BE2C (cell line): ENCODE results near the gene MGMT.

Experiments used
- DNase-seq: peaks from one replicate; pipeline ENCODE4 v3.0.0-alpha.2; 2020
- H3K27me3 ChIP-seq: fragments of 250-450 bp; sonication (Bioruptor Pico); 2 replicates; pipeline ENCODE4 v1.5.1; 2020; ENCODE audit warnings: mild to moderate bottlenecking
- H3K36me3 ChIP-seq: fragments of 250-450 bp; sonication (Bioruptor Pico); 2 replicates; pipeline ENCODE4 v1.5.1; 2020; ENCODE audit warnings: mild to moderate bottlenecking
- H3K4me1 ChIP-seq: fragments of 250-450 bp; sonication (Bioruptor Pico); 2 replicates; pipeline ENCODE4 v1.5.1; 2020
- H3K4me3 ChIP-seq: 2 replicates; pipeline ENCODE4 v1.5.1; 2011; ENCODE audit warnings: low read depth, low read length
- H3K9me3 ChIP-seq: fragments of 250-450 bp; sonication (Bioruptor Pico); 2 replicates; pipeline ENCODE4 v1.5.1; 2020
- CTCF ChIP-seq: IDR thresholded peaks from 2 replicates; pipeline ENCODE4 v1.5.1; 2012; ENCODE audit warnings: mild to moderate bottlenecking, low read depth, low read length

MGMT gene

GRCh38 chr10:129532838-129533237 lies 65.8 kb downstream of the MGMT start:
- no peak overlapping the region for H3K4me3 ChIP-seq
- H3K27me3 ChIP-seq = no peaks in the 10 kb centered on the region
- H3K4me1 ChIP-seq = no peaks in the 10 kb centered on the region
- no peak for DNase-seq
- no peak for TF ChIP-seq CTCF
- no peaks in the 10 kb centered on the region for H3K36me3 ChIP-seq
- no peaks in the 10 kb centered on the region for H3K9me3 ChIP-seq

GRCh38 chr10:129533281-129533680 lies 66.2 kb downstream of the MGMT start:
- no peak overlapping the region for H3K4me3 ChIP-seq
- no peak for DNase-seq
- TF ChIP-seq CTCF = no peak
- H3K4me1 ChIP-seq = no peaks in the 10 kb centered on the region
- no peaks in the 10 kb centered on the region for H3K9me3 ChIP-seq
- H3K36me3 ChIP-seq = no peaks in the 10 kb centered on the region
- H3K27me3 ChIP-seq = no peaks in the 10 kb centered on the region

GRCh38 chr10:129534826-129535225 lies 67.8 kb downstream of the MGMT start:
- H3K36me3 ChIP-seq = no peaks in the 10 kb centered on the region
- H3K4me3 ChIP-seq = no peak overlapping the region
- DNase-seq = no peak
- no peak for TF ChIP-seq CTCF
- H3K9me3 ChIP-seq = no peaks in the 10 kb centered on the region
- no peaks in the 10 kb centered on the region for H3K4me1 ChIP-seq
- no peaks in the 10 kb centered on the region for H3K27me3 ChIP-seq

- H3K9me3 ChIP-seq = no peaks in the 10 kb centered on the region
- H3K4me1 ChIP-seq = no peaks in the 10 kb centered on the region
- no peaks in the 10 kb centered on the region for H3K27me3 ChIP-seq
- H3K4me3 ChIP-seq = no peak overlapping the region
- no peaks in the 10 kb centered on the region for H3K36me3 ChIP-seq
- DNase-seq = no peak
- TF ChIP-seq CTCF = no peak
Measured at GRCh38 chr10:129536336-129536735, 69.3 kb downstream of the MGMT start.

GRCh38 chr10:129537151-129537550 lies 70.1 kb downstream of the MGMT start:
- no peaks in the 10 kb centered on the region for H3K27me3 ChIP-seq

GRCh38 chr10:129538236-129538635 lies 71.2 kb downstream of the MGMT start:
- H3K9me3 ChIP-seq = no peaks in the 10 kb centered on the region
- no peaks in the 10 kb centered on the region for H3K27me3 ChIP-seq
- TF ChIP-seq CTCF = no peak
- DNase-seq = no peak
- H3K4me3 ChIP-seq = no peak overlapping the region
- H3K4me1 ChIP-seq = no peaks in the 10 kb centered on the region
- no peaks in the 10 kb centered on the region for H3K36me3 ChIP-seq

More at GRCh38 chr10:129537151-129537550, 70.1 kb downstream of the MGMT start:
- TF ChIP-seq CTCF = no peak
- Histone ChIP-seq H3K9me3 (no peaks in the 10 kb centered on the region), H3K4me1 (no peaks in the 10 kb centered on the region), H3K4me3 (no peak overlapping the region), H3K36me3 (no peaks in the 10 kb centered on the region)
- DNase-seq = no peak
